GM18519 (cell line): ENCODE results near the gene MAD1L1.

Experiments used
- ATAC-seq: cut with Tn5 transposase; IDR thresholded peaks from one replicate; pipeline ENCODE4 v1.9.1; 2021; ENCODE audit warnings: mild to moderate bottlenecking, moderate library complexity; ENCODE audit not compliant: unreplicated experiment, low FRiP score

The MAD1L1 gene

GRCh38 chr7:2259480-2259879, 26.7 kb upstream of the MAD1L1 start:
- no peak for ATAC-seq

- no peak for ATAC-seq
Measured at GRCh38 chr7:2258661-2259365, 26.1 kb upstream of the MAD1L1 start.

GRCh38 chr7:2257651-2258050, 24.9 kb upstream of the MAD1L1 start:
- no peak for ATAC-seq

GRCh38 chr7:2257046-2257551, 24.4 kb upstream of the MAD1L1 start:
- ATAC-seq, result no peak

- no peak for ATAC-seq
Measured at GRCh38 chr7:2256306-2257045, 23.7 kb upstream of the MAD1L1 start.

- no peak for ATAC-seq
Measured at GRCh38 chr7:2255145-2256139, 22.7 kb upstream of the MAD1L1 start.

- ATAC-seq, result no peak
Measured at GRCh38 chr7:2254429-2255144, 21.8 kb upstream of the MAD1L1 start.

GRCh38 chr7:2253525-2254244, 20.9 kb upstream of the MAD1L1 start:
- ATAC-seq, result no peak

DNA sequence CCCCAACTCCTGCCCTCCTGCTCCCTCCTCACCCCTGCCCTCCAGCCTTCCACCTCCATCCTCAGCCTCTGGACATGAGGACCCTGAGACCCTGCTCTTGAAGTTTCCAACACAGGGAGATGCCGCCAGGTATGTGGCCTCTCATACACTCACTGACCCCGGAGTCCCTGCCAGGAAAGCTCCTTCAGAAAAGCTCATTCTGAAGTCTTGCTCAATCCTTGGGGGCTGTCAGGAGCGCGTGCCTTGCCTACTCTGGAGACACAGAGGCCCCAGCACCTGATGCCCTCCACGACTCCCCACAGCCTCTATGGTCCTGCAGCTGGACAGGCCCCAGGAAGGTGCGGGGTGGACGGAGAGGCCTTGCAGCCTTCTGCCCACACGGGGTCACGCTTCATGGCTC, 20.3 kb upstream of the MAD1L1 start:
- no peak for ATAC-seq

GRCh38 chr7:2251841-2252771, 19.4 kb upstream of the MAD1L1 start:
- ATAC-seq, result no peak

GRCh38 chr7:2251381-2251780, 18.6 kb upstream of the MAD1L1 start:
- ATAC-seq, result no peak

GRCh38 chr7:2249744-2250323, 17.1 kb upstream of the MAD1L1 start:
- ATAC-seq, result no peak

- ATAC-seq, result no peak
Measured at GRCh38 chr7:2248984-2249694, 16.4 kb upstream of the MAD1L1 start.

GRCh38 chr7:2247141-2247995, 14.6 kb upstream of the MAD1L1 start:
- ATAC-seq, result no peak

DNA sequence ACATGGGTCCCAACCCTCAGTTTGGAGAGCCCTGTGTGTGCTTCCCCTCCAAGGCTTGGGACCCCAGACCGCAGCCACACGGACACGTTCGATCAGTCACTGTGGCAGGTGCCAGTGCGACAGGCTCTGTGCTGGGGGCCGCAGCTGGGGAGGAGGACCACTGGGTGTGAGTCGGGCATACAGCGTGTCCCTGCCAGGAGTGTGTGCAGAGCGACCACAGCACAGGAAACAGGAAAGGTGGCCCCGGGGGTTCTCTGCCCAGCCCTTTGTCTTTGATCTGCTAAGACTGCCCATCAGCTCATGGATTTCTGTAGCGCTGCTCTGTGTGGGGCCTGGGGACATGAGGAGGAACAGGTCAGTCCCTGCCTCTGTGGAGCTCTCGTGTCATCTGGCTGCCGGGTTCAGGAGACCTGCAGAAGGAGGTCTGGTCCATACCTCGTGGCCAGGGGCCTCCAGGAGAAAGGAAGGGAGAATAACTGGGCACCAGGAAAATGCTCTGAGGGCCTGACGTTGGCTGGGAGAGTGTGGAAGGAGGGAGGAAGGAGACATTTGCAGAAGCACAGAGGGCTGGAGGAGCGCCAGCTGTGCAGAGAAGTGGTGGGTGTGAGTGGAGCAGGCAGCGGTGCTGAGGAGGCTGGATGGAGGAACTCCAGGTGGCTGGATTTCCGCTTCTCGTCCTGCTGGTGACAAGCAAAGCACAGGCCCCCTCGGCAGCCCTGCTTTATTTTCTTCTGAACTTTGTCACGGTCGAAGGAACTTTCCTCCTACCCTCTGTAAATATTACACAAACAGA, 13.3 kb upstream of the MAD1L1 start:
- ATAC-seq, result no peak
